GM19372 (cell line): Measurements from ENCODE around the gene GJA4.

Experiments used
- ATAC-seq: cut with Tn5 transposase; IDR thresholded peaks from one replicate; pipeline ENCODE4 v1.9.1; 2021; ENCODE audit warnings: mild to moderate bottlenecking, low read depth, moderate library complexity; ENCODE audit not compliant: unreplicated experiment

Gene GJA4

DNA sequence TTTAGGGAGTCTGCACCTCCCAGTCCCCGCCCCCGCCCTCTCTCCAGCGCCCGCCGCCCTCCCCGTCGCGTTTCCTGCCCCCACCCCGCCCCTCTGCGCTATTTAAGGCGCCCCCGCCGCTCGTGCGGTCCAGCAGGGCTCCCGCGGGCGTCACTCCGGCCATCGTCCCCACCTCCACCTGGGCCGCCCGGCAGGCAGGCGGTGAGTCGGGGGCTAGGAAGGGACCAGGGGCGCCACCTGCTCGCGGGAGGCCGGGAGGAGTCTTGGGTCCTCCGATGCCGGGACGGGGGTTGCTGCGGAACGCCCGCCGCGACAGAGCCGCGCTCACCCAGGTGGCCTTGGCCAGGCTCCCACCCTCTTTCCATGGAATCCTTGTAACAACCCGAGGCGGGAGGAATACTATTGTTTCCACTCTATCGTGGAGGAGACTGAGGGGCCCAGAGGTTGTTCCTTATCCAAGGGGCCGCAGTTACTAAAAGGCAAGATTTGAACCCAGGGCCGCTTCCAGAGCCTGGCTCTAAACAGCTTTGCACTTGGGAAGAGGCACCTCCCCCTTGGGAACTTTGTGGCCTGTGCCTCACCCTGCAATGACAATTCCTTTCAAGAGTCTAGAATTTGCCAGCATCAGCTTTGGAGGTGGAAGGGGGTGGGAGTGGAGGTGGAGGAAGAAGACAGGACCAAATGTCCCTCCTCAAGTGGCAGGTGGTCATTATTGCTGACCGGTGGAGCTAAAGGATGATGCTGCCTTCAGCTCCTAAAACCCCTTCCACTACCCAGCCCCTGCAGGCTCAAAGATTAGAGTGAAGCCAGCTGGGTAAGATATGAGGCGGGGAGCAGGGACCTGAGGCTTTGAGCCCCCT lies at the start of gene GJA4:
Gene GJA4 (plus strand): TSS at position 132 of the 860 bp plus-strand sequence. CDS start 1,215 bp downstream, outside the sequence.
- ATAC-seq, result no peak

DNA sequence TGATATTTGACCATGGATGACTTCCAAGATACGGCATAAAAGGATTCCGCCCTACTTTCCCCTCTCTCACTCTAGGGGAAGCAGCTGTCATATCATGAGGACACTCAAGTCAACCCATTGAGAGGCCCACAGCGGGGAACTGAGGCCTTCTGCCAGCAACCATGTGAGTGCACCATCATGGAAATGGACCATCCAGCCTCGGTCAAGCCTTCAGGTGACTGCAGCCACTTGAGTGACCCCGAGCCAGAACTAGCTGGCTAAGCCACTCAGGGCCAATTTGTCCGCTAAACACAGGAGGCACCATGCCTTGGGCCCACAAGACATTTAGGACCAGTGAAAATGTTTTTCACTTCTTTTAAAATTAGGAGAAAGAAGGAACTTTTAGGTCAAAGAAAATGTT lies 49.0 kb upstream of the GJA4 start:
- ATAC-seq, result no peak

DNA sequence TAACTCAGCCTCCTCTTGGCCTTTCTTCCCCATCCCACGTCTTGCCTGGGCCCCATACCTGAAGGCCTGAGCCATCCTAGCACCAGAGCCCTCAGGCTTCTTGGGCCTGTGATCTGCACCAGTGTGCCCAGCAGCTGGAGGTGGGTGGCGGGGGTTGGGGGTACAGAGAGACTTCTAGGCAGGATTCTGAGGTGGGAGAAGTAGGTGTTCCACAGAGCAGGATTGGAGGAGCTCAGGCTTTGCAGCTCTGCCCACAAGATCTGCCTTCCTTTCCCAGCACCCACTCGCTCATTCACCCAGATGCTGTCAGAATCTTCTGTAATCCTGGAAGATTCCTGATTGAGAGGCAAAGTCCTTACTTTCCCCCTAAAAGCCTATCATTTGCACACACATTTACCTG lies 47.9 kb upstream of the GJA4 start:
- no peak for ATAC-seq

DNA sequence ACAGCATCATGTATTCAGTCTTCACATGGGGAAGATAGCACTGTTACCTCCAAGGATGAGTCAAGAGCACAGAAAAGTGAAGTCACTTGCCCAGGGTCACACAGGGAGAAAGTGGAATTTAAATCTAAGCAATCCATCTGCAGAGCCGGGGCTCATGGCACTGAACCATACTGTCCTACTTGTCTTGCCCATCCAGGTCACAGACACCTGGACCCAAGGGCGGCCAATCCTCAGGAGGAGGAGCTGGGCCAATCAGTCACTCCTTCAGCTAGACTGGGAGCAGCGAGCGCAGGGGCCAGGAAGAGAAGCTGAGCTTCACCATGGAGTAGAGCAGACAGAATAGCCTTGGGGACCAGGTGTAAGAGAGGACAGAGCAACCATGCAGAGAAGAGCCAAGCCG lies 47.1 kb upstream of the GJA4 start:
- ATAC-seq, result no peak

DNA sequence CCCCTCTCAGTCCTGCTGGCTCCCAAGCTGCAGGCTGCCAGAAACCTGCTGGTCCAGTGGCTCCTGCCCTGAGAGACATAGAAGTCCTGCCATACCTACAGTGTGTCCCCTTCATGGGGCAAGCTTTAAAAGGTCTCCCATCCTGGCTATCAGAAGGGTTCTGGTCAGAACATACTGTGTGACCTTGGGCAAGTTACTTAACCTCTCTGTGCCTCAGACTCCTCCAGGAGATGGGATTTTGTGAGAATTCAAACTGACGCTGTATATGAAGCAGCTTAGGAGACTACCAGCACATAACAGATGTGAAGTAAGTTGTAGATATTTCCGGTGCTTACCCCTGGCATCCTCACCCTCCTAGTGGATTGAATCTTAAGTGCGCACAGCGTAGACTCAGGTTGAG lies 46.7 kb upstream of the GJA4 start:
- no peak for ATAC-seq

DNA sequence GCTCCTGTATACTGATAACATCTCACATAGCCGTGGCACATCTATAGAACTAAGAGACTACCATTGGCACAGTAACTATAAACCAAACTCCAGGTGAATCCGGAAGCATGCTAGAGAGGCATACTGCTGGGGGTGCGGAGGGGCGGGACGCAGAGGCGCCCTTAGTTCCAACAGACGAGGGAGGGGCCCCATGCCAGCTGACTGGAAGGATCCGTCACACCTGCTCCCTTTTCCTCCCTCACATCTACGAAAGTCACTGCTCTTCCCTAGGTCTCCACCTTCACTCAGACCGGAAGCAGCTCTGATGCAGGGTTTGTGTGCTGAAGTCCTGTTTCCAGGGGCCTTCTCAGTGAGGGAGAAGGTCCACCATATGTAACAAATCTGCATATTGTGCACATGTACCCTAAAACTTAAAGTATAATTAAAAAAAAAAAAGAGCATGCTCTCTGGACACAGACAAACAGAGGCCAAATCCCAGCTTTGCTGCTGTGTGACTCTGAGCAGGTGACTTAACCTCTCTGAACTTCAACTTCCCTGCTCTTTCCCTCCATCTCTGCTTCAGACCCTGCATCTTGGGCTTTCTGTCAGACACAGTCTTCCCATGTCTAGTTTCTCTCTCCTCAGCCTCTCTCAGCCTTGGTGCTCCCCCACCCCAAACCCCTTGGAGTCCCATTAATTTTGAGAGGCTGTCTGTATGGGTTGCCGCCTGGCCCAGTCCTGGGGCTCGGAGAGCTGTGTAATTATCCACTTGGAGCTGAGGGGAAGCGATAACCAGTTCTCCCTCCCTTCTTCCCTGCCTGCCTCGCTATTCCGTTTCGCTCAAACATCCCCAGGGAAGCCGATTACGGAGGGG lies 45.8 kb upstream of the GJA4 start:
- no peak for ATAC-seq

DNA sequence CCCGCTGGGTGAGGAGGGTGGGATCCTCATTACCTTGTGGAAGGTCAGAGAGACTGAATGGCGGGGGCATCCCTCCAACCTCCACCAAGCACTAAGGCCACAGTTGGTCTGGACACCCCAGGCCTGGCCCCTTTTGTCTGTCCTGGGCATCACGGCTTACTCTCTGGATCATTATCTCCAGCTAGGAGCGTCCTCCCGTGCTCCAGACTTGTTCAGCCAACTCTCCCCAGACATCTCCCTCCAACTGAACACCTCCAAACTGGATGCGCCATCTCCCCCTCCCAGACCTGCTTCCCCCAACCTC lies 45.2 kb upstream of the GJA4 start:
- no peak for ATAC-seq

DNA sequence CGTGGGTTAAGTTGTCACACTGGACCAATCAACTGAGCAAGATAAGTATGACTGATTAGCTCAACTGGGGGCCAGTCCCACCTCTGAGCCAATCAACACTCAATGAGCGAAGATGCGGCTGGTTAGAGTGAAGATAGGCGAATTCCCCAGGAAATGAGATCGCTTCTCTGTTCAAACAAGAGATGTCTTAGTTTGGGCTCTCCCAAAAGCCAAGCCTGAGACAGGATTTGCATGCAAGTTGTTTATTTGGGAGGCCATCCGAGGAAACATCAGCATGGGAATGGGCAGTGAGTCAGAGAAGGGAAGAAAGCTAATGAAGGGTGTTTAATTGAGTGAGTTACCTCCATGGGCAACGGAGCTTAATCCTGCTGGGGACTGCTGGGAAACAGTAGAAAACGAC lies 42.8 kb upstream of the GJA4 start:
- ATAC-seq, result no peak

DNA sequence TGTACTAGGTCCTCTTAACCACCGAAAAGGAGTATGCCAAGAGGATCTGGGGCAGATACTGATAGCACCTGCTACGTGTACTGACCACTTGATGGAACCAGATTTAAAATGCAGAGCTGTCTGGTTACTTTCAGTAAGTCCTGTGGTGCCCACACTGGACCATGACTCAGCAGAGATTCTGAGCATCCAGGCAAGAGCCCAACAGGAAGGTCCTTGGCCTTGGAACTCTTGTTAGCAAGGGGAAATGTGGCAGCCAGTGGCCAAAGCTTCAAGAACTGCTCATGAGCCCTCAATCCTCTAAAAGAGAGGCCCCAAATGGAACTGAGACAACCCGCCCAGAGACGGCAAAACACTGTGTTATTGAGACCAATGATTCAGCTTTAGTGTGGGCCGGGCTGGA lies 42.2 kb upstream of the GJA4 start:
- ATAC-seq, result no peak

DNA sequence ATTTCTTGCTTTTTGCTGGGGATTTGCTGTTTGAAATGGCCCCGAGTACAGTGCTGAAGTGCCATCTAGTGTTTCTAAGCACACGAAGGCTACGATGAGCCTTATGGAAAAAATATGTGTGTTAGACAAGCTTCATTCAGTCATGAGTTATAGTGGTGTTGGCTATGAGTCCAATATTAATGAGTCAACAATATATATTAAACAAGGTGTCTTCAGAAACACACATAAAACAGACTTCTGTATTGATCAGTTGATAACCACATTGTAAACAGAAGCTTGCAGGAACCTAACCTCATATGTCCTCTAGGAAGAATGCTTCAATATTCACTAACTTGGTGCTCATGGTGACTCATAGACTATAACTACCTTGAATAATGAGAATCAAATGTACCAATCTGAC lies 39.6 kb upstream of the GJA4 start:
- ATAC-seq, result no peak

DNA sequence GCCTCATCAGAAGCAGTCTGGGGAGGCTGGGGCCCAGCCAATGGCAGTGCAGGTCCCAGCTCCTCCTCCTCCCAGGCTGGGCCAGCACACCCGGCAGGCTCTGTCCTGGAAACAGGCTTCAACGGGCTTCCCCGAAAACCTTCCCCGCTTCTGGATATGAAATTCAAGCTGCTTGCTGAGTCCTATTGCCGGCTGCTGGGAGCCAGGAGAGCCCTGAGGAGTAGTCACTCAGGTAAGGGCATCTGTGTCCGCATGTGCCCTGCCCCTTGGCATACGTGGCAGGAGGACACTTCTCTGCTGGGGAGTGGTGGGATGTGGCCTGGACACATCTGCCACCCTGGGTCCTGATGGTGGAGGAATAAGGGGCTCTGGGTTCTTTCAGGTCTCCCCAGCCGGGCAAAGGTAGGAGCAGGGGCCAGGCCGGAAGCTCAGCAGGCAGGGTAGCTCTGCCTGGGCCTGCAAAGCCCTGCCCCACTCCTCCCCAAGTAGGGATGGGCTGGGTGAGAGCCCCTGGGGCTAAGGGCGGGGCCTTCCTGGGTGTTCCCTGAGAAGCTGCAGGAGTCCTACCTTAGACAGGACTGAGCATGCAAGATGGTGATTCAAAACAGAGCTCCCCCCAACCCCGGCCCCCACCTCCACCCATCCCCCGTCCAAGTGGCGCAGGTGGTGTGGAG lies 37.7 kb upstream of the GJA4 start, which contains the start of gene GJB5:
Gene GJB5 (plus strand): TSS at position 84 of the 674 bp plus-strand sequence. CDS start 2,284 bp downstream, outside the sequence.
- ATAC-seq, result no peak

DNA sequence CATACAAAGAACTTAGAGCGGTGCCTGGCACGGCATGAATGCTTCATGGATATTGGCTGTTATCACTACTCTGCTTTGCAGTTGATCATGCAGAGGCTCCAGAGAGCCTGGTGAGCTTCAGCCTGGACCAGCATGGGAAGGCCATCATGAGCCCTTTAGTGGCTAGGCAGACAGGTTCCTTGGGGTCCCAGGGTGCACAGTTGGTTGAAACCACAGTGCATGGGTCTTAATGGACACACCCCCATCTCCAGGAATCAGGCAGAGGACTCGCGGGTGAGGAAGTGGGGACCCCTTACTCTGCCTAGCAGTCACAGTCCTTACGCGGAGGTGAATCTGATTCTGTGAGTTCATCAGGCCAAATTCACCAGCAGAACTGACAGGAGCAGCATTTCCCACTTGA lies 36.8 kb upstream of the GJA4 start:
- ATAC-seq, result no peak

DNA sequence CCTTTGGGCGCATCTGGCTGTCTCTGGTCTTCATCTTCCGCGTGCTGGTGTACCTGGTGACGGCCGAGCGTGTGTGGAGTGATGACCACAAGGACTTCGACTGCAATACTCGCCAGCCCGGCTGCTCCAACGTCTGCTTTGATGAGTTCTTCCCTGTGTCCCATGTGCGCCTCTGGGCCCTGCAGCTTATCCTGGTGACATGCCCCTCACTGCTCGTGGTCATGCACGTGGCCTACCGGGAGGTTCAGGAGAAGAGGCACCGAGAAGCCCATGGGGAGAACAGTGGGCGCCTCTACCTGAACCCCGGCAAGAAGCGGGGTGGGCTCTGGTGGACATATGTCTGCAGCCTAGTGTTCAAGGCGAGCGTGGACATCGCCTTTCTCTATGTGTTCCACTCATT lies 35.4 kb upstream of the GJA4 start:
- ATAC-seq, result no peak

DNA sequence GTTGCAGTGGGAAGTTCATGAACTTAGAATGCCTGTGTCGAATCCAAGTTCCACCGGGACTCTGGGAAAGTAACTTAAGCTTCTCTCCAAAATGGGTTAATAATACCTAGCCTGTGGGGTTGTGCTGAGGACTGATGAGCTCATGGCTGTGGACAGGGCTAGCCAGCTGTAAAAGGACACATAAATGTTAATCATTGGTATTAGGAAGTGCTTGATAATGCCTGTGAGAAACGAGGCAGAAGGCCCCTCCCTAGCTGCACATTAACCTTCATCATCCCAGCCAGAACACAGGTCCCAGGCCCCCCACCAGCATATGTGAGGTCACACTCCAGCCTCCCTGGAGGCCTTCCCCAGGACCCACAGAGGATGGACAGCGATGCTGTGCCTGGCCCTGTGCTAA lies 34.0 kb upstream of the GJA4 start:
- ATAC-seq, result no peak

DNA sequence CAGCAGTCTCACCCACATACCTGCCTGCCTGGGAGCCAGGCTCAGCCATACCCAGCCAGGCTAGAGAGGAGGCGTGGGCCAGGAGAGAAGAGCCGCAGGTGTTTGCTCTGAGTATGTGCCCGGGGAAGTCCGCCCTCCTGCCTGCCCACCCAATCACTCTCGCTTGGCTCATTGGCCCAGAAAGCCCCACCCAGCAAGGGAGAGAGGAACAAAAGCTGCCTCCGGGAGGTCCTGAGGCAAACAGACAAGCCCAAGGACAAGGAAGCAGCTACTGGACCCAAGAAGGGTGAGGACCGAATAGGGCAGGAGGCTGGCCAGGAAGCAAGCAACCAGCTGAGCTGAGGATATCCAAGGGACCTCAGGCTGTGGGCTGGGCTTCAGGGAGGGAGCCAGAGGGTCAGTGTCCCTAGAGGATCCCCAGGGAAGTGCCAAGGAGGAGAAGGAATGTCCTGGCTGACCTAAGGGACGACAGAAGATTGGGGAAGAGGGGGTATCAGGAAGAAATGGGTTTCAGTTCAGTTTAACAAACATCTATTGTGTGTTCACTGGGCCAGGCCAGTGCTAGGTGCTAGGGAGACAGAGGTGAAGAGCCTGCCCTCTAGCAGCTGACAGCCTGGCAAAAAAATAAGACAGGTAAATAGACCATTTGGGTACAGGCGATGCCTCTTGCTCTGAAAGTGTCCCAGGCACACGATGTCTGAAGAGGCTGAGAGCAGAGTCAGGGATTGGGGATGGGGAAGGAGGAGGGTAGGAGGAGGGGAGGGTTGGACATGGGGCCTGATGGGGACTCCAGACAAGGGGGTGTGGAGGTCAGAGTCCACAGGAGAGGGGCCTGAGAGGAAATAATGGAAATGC lies 33.1 kb upstream of the GJA4 start, which contains the start of gene GJB4:
Gene GJB4 (plus strand): TSS at position 238 of the 855 bp plus-strand sequence. CDS start 1,515 bp downstream, outside the sequence.
- no peak for ATAC-seq

DNA sequence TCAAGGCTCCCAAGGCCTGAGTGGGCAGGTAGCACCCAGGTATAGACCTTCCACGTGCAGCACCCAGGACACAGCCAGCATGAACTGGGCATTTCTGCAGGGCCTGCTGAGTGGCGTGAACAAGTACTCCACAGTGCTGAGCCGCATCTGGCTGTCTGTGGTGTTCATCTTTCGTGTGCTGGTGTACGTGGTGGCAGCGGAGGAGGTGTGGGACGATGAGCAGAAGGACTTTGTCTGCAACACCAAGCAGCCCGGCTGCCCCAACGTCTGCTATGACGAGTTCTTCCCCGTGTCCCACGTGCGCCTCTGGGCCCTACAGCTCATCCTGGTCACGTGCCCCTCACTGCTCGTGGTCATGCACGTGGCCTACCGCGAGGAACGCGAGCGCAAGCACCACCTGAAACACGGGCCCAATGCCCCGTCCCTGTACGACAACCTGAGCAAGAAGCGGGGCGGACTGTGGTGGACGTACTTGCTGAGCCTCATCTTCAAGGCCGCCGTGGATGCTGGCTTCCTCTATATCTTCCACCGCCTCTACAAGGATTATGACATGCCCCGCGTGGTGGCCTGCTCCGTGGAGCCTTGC lies 31.5 kb upstream of the GJA4 start:
- ATAC-seq, result no peak

DNA sequence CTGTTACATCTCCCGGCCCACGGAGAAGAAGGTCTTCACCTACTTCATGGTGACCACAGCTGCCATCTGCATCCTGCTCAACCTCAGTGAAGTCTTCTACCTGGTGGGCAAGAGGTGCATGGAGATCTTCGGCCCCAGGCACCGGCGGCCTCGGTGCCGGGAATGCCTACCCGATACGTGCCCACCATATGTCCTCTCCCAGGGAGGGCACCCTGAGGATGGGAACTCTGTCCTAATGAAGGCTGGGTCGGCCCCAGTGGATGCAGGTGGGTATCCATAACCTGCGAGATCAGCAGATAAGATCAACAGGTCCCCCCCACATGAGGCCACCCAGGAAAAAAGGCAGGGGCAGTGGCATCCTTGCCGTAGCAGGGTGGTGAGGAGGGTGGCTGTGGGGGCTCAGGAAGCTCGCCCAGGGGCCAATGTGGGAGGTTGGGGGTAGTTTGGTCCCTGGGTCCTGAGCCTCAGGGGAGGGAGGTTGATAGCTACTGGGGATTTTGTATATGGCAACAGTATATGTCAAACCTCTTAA lies 31.0 kb upstream of the GJA4 start:
- ATAC-seq, result no peak

DNA sequence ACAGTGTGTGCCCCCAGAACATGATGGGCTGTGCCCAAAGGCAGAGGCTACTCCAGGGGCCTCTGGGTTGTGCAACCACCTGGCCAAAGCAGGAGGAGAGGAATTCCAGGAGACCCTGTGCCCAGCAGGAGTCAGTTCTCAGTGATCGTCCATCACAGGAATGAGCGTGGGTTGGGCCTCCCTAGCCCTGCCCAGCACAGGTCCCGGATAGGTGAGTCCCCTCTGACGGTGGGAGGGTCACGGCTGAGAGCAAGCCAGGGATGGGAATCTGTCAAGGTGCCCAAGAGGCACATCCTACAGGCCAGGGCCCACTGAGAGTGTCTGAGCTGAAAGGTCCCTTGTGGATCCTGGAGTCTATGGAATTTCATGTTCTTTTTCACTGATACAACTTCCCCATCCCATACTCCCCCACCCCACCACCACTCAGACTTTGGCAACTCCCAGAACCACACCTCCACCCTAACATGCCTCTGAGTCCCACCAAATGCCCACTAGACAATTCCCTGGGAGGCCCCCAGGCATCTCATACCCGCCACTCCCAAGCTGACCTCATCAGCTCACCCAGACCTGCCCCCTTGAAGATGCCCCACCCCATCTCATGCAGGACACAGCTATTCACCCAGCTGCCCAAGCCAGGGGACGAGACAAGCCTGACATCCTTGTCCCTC lies 30.2 kb upstream of the GJA4 start:
- ATAC-seq, result no peak
